ENCODE data around the gene GFRA1. TPM values are rescaled to one million over a fixed set of nuclear protein-coding genes. Genes with fewer than 3 reads are reported as not detected.

The GFRA1 gene
- total RNA-seq, 4 donors from 2014 or later: 6.2 to 44.5 (median 13.4) TPM

DNA sequence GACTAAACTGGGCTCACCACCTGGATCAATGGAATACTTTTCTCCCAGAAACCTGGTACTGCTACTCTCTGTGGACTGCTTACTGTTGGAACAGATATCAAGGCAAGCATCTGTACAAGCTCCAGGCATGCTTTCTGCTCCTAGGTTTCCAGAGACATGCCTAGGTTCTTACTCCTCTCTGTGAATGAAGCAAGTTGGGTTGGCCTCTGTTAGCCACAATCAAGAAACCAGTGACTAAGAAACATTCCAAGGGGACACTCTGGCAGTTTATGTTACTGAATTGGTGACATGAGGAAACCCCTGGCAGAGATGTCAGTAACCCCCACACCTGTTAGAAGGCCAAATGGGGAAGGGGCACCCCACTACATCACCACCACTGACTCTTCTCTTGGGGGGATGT, 121.9 kb downstream of the GFRA1 start:
- no peak for DNase-seq (ENCODE audit: low spot score in 2 of 2)
- intact Hi-C loops (cut with DNase I; ENCODE audit: low total_unique reads): no loop called here
- no peak for TF ChIP-seq POLR2A (IDR thresholded peaks at IDR 0.05)
- TF ChIP-seq, protein P1, sequence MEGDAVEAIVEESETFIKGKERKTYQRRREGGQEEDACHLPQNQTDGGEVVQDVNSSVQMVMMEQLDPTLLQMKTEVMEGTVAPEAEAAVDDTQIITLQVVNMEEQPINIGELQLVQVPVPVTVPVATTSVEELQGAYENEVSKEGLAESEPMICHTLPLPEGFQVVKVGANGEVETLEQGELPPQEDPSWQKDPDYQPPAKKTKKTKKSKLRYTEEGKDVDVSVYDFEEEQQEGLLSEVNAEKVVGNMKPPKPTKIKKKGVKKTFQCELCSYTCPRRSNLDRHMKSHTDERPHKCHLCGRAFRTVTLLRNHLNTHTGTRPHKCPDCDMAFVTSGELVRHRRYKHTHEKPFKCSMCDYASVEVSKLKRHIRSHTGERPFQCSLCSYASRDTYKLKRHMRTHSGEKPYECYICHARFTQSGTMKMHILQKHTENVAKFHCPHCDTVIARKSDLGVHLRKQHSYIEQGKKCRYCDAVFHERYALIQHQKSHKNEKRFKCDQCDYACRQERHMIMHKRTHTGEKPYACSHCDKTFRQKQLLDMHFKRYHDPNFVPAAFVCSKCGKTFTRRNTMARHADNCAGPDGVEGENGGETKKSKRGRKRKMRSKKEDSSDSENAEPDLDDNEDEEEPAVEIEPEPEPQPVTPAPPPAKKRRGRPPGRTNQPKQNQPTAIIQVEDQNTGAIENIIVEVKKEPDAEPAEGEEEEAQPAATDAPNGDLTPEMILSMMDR (IDR thresholded peaks at IDR 0.05): no peak
- no peak overlapping the region for H3K4me3 ChIP-seq (ENCODE audit: low read depth, poor library complexity, severe bottlenecking)

GRCh38 chr10:116150606-116151005, 122.4 kb downstream of the GFRA1 start:
- H3K4me3 ChIP-seq (ENCODE audit: low read depth, poor library complexity, severe bottlenecking): no peak overlapping the region
- 55 to 58% methylated on average over 6 of the region's 6 CpGs for WGBS, 2 donors
- DNase-seq (ENCODE audit: low spot score in 2 of 2): no peak
- TF ChIP-seq, protein P1 (IDR thresholded peaks at IDR 0.05): no peak
- TF ChIP-seq POLR2A (IDR thresholded peaks at IDR 0.05): no peak
- intact Hi-C loops (cut with DNase I; ENCODE audit: low total_unique reads): no loop called here

DNA sequence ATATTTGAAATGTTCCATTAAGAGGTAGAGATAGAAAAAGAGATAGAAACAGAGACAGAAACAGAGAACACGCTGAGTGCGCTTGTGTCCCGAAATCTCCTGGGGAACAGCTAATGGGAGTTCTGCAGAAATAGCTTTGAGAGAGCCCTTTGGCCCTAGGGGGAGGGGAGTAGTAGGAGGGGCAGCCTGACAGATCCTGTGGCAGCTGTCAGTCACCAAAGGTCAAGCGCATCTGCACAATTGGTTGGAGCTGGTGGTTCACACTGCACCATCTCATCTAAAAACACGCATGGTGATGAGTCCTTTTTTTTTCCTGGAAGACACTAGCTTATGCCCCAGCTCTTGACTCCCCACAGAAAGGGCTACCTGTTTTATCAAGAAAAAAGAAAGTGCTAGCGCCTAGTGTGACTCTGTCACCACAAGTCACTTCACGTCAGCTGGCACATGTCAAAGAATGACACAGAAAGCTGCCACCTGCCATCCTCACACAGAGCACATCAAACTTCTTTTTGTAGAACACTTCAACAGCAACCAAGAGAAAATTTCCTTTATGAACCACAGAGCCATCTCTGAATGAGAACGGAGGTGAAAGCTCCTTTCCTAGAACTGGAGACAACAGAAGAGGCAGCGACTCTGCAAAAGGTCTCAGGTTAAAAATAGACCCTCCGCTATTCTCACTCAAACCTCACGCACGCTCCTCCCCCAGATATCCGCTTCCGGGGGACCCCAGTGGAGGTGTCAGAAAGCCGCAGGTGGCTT, 125.7 kb downstream of the GFRA1 start:
- intact Hi-C loops (cut with DNase I; ENCODE audit: low total_unique reads): no loop called here
- TF ChIP-seq POLR2A (IDR thresholded peaks at IDR 0.05): no peak
- TF ChIP-seq, protein P1 (IDR thresholded peaks at IDR 0.05): no peak
- no peak overlapping the region for H3K4me3 ChIP-seq (ENCODE audit: low read depth, poor library complexity, severe bottlenecking)
- DNase-seq (ENCODE audit: low spot score in 2 of 2): no peak
- WGBS, 2 donors: 87 to 88% methylated on average over 15 of the region's 15 CpGs

DNA sequence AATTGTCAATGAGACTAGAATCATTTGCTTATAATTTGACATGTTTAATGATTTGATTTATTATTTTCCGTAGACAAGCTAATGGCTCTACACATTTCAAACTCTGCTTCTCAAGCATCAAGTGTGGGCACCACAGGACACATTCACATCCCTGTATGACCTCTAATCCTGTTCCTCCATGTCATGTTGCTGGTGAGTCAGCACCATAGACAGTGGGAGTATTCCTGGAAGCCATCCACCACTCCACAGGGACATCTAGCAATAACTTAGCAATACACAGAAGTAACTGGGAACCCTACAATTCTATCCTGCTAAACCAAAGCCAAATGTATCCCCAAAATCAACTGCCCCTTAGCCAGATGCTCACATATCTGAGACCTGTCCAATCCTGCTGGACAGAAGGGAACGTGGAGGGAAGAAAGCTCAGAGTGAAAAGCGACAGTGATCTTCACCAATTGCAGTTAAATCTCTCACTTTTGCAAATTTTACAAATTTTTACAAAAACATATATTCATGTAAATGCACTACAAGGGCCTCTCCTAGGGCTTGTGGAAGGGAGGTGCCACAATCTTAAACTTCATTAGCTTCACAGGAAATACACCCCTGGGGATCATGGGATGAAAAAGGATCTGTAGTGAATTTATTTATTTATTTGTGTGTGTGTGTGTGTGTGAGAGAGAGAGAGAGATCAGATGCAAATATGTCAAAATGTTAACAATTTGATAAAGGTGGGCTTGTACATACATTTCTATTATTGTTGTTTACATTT, 126.5 kb downstream of the GFRA1 start:
- WGBS, 2 donors: 83 to 85% methylated on average over 3 of the region's 3 CpGs
- DNase-seq (ENCODE audit: low spot score in 2 of 2): no peak
- TF ChIP-seq POLR2A (IDR thresholded peaks at IDR 0.05): no peak
- TF ChIP-seq, protein P1 (IDR thresholded peaks at IDR 0.05): no peak

GRCh38 chr10:116143673-116144222, 129.3 kb downstream of the GFRA1 start:
- intact Hi-C loops (cut with DNase I; ENCODE audit: low total_unique reads): no loop called here
- H3K4me3 ChIP-seq (ENCODE audit: low read depth, poor library complexity, severe bottlenecking): no peak overlapping the region
- no peak for DNase-seq (ENCODE audit: low spot score in 2 of 2)
- 91 to 94% methylated on average over 4 of the region's 4 CpGs for WGBS, 2 donors
- TF ChIP-seq, protein P1 (IDR thresholded peaks at IDR 0.05): no peak
- TF ChIP-seq POLR2A (IDR thresholded peaks at IDR 0.05): no peak

More for the DNA sequence above, 126.5 kb downstream of the GFRA1 start:
- intact Hi-C loops (cut with DNase I; ENCODE audit: low total_unique reads): no loop called here
- H3K4me3 ChIP-seq (ENCODE audit: low read depth, poor library complexity, severe bottlenecking): no peak overlapping the region

Measured in lower leg skin (tissue), 4 donors.